Liver (tissue), 3 donors: ENCODE measurements around the gene GPALPP1.

Experiments
- CTCF ChIP-seq: fragments of 150-350 bp; IDR thresholded peaks from 2 replicates; pipeline ENCODE4 v1.5.1; 2017; ENCODE audit warnings: improper control_type of control experiment, low read depth, low read length; ENCODE audit not compliant: missing input control
- TAF1 ChIP-seq: conservative IDR thresholded peaks from 2 replicates; pipeline ENCODE4 v1.6.1; 2016; ENCODE audit warnings: antibody characterized with exemption, mild to moderate bottlenecking
- donor health status: healthy.
- donor health status: healthy.

GRCh38 chr13:44955406-44955805, 33.9 kb upstream of the GPALPP1 start:
- no peak for TF ChIP-seq CTCF
- no peak for TF ChIP-seq TAF1
